ENCODE data around the gene ACBD4. TPM values are rescaled to one million over a fixed set of nuclear protein-coding genes. Genes with fewer than 3 reads are reported as not detected.

ACBD4 gene
- total and polyA plus RNA-seq, 2 of the 4 experiments (the other 2 are of a cell fraction) = 2.3 to 5.7 TPM

- TF ChIP-seq BHLHE40 (IDR thresholded peaks at IDR 0.05; ENCODE audit: low read depth, low read length) (no peak), MAFK (IDR thresholded peaks at IDR 0.05; ENCODE audit: low read depth, low read length) (no peak), NFE2L2 (IDR thresholded peaks at IDR 0.05; ENCODE audit: low read depth, low read length) (no peak), USF2 (IDR thresholded peaks at IDR 0.05; ENCODE audit: low read depth, low read length) (no peak)
Observed at GRCh38 chr17:45093444-45094110, 41.9 kb upstream of the ACBD4 start (continued).

GRCh38 chr17:45096141-45096540 is 39.3 kb upstream of the ACBD4 start:
- in situ Hi-C loops (cut with MboI; ENCODE audit: low sequenced_read_pairs) = no loop called here

More at GRCh38 chr17:45096141-45096540, 39.3 kb upstream of the ACBD4 start:
- H3K23ac ChIP-seq (ENCODE audit: low read depth, low read length) = no peak overlapping the region
- intact Hi-C loops (cut with micrococcal nuclease) (loop anchor here (1.0 kb wide), 1 partner anchor 37 kb away; no protein-coding TSS in a partner anchor), dilution Hi-C loops (cut with HindIII; ENCODE audit: low sequenced_read_pairs, unreplicated experiment) (no loop called here)
- no TSS peak for BruUV-seq (replicated peaks)
- no peak overlapping the region for H2BK5ac ChIP-seq (ENCODE audit: low read depth, low read length, poor library complexity, severe bottlenecking)
- no peak overlapping the region for H2AK9ac ChIP-seq (replicated peaks; ENCODE audit: low read depth, low read length, poor library complexity)
- ChIA-PET CTCF (interaction anchor here (0.5 to 1.3 kb wide), 3 partner anchors 9 to 20 kb away, joined by 3 to 4 read pairs (median 4); no protein-coding TSS in a partner anchor), POLR2A (ENCODE audit: unreplicated experiment) (no interaction called here)
- no peak overlapping the region for H3K18ac ChIP-seq (ENCODE audit: low read depth, low read length)
- WGBS, 2 experiments (ENCODE audit: extremely low coverage in 2 of 2, insufficient read length in 1 of 2) = 90% methylated on average over 1 of the region's 3 CpGs; no CpG with 5 or more reads in 1 of the 2 experiments
- no peak overlapping the region for H3K4me2 ChIP-seq (ENCODE audit: low read depth, low read length)
- no peak for ATAC-seq (ENCODE audit: low read depth)
- no peak overlapping the region for H3K14ac ChIP-seq (replicated peaks; ENCODE audit: low read depth, low read length)
- no peak overlapping the region for H3K9ac ChIP-seq (ENCODE audit: low read depth, low read length)
- H2AFZ ChIP-seq (replicated peaks; ENCODE audit: low read length, poor library complexity) = no peak overlapping the region
- no peak overlapping the region for H3K56ac ChIP-seq (ENCODE audit: extremely low read depth, insufficient read depth, low read length)
- no peak overlapping the region; the same call in 1 of the 2 replicates for H3K4ac ChIP-seq (ENCODE audit: low read depth, low read length)
- no peak overlapping the region for H4K8ac ChIP-seq (ENCODE audit: low read depth in 2 of 2, low read length in 2 of 2)
- H3K27ac ChIP-seq (ENCODE audit: insufficient read depth, low read length) = no peak overlapping the region
- peaks cover 4% of the 10 kb centered on the region; the same call in 1 of the 2 replicates for H4K20me1 ChIP-seq (ENCODE audit: insufficient read depth, low read length)
- H3K4me3 ChIP-seq (ENCODE audit: insufficient read depth, low read depth, low read length) = no peak overlapping the region
- H2AK5ac ChIP-seq (ENCODE audit: low read depth, low read length) = peak overlapping the region; percentile 49; the same call in 1 of the 2 replicates
- peaks cover 27 to 62% of the 10 kb centered on the region in 2 experiments for H3K79me1 ChIP-seq (ENCODE audit: low read depth in 1 of 2, low read length in 2 of 2)
- 0 out of 2 replicates have a peak, but pooled peaks cover 2% of the 10 kb centered on the region for H3K9me3 ChIP-seq (ENCODE audit: control insufficient read depth, insufficient read depth, low read length)
- H3K9me1 ChIP-seq (ENCODE audit: insufficient read depth, low read length) = peaks cover 14% of the 10 kb centered on the region; the same call in 1 of the 2 replicates
- no peak overlapping the region for H2BK20ac ChIP-seq (ENCODE audit: low read depth, low read length)
- no peaks in the 10 kb centered on the region for H3K27me3 ChIP-seq (ENCODE audit: control insufficient read depth, insufficient read depth, low read length)
- peak; percentile 39 for DNase-seq
- peak; percentile 55 for TF ChIP-seq SMC3 (IDR thresholded peaks at IDR 0.05; ENCODE audit: low read depth, low read length)
- peak; percentile 49 for TF ChIP-seq RAD21 (IDR thresholded peaks at IDR 0.05; ENCODE audit: low read length)
- peak; percentile 59 for TF ChIP-seq CTCF (conservative IDR thresholded peaks at IDR 0.05; ENCODE audit: low read depth, low read length)
- TF ChIP-seq POLR2A (IDR thresholded peaks at IDR 0.05; ENCODE audit: low read depth, low read length) = no peak
- H3K4me1 ChIP-seq (ENCODE audit: control insufficient read depth, insufficient read depth, low read length) = peaks cover 25% of the 10 kb centered on the region
- no peak overlapping the region for H4K5ac ChIP-seq (ENCODE audit: low read depth, low read length)
- no peak overlapping the region for H2BK120ac ChIP-seq (ENCODE audit: low read depth, low read length)
- H2BK15ac ChIP-seq (ENCODE audit: low read depth, low read length) = no peak overlapping the region
- H4K91ac ChIP-seq (ENCODE audit: insufficient read depth, low read depth, low read length) = no peak overlapping the region
- H3K36me3 ChIP-seq (ENCODE audit: control insufficient read depth, insufficient read depth, low read length) = peaks cover 64% of the 10 kb centered on the region

Measured in IMR-90 (cell line).